Natural killer cell (primary cell): ENCODE data around the gene CCDC179. TPM values are rescaled to one million over a fixed set of nuclear protein-coding genes. Genes with fewer than 3 reads are reported as not detected.

Source experiments
- ATAC-seq, 3 donors: fragments of 150-1000 bp in 2 of 3; fragments of 200-7000 bp in 1 of 3; cut with Tn5 transposase; 1 replicate in 1 of 3; 2 replicates in 2 of 3; pipeline ENCODE4 v1.10.0; 2021; ENCODE audit warnings: mild to moderate bottlenecking in 2 of 3, moderate library complexity in 2 of 3
- DNase-seq, 2 donors: peaks; one replicate each; pipeline versions ENCODE4 v3.0.0 to v3.0.0-alpha.2; 2013 to 2021; ENCODE audit warnings: mixed read lengths in 1 of 2
- H3K27ac ChIP-seq: one replicate; pipeline ENCODE4 v1.5.1; 2013; ENCODE audit warnings: mild to moderate bottlenecking, low read length
- H3K27me3 ChIP-seq: one replicate; pipeline ENCODE4 v1.6.1; 2013; ENCODE audit warnings: low read length; ENCODE audit not compliant: control insufficient read depth, insufficient read depth
- H3K36me3 ChIP-seq: one replicate; pipeline ENCODE4 v1.6.1; 2013; ENCODE audit warnings: low read length; ENCODE audit not compliant: control insufficient read depth, insufficient read depth
- H3K4me1 ChIP-seq: one replicate; pipeline ENCODE4 v1.6.1; 2013; ENCODE audit warnings: low read length; ENCODE audit not compliant: control insufficient read depth, insufficient read depth
- H3K4me3 ChIP-seq: one replicate; pipeline ENCODE4 v1.5.1; 2013; ENCODE audit warnings: low read length
- H3K9me3 ChIP-seq: one replicate; pipeline ENCODE4 v1.6.1; 2013; ENCODE audit warnings: low read length; ENCODE audit not compliant: control insufficient read depth, insufficient read depth
- H3K27ac Mint-ChIP-seq, 2 donors: one replicate each; pipeline ENCODE4 v1.8.0; 2022; ENCODE audit warnings: mild to moderate bottlenecking in 2 of 2, mixed read lengths in 2 of 2, moderate library complexity in 1 of 2
- H3K27me3 Mint-ChIP-seq, 2 donors: one replicate each; pipeline ENCODE4 v1.8.0; 2022; ENCODE audit warnings: low read depth in 2 of 2, mixed read lengths in 2 of 2
- H3K36me3 Mint-ChIP-seq: one replicate; pipeline ENCODE4 v1.8.0; 2022; ENCODE audit warnings: mixed read lengths
- H3K4me1 Mint-ChIP-seq, 2 donors: one replicate each; pipeline ENCODE4 v1.8.0; 2022; ENCODE audit warnings: mixed read lengths in 2 of 2
- H3K4me3 Mint-ChIP-seq: one replicate; pipeline ENCODE4 v1.8.0; 2022; ENCODE audit warnings: mild to moderate bottlenecking, moderate library complexity, mixed read lengths
- H3K9me3 Mint-ChIP-seq, 2 donors: one replicate each; pipeline ENCODE4 v1.8.0; 2022; ENCODE audit warnings: mixed read lengths in 2 of 2
- CTCF ChIP-seq: fragments of 200-600 bp; IDR thresholded peaks from one replicate; pipeline ENCODE4 v1.8.0; 2022; ENCODE audit warnings: antibody characterized with exemption
- WGBS: methylation state at CpG from one replicate; pipeline ENCODE4 v1.1.7; 2013; ENCODE audit warnings: missing lambda C conversion rate; ENCODE audit not compliant: insufficient coverage; 5-methylcytosine and 5-hydroxymethylcytosine counted together
- intact Hi-C: fragments of 100-400 bp; cut with micrococcal nuclease; formaldehyde crosslinking; loops from one replicate; pipeline ENCODE4 v1.14.2; 2022
- total RNA-seq, 4 donors: library from RNA; stranded (reverse); fragments of 120-200 nt in 1 of 4; gene quantifications; one replicate each; pipeline versions ENCODE4 v1.2.3 to v1.2.4, GENCODE V29; 2013 to 2022

CCDC179 gene
- total RNA-seq = not detected
- not detected for total RNA-seq (2013)

- H3K36me3 Mint-ChIP-seq = no peaks in the 10 kb centered on the region
- H3K27ac ChIP-seq = no peak within 1 kb of the TSS
- no peak within 1 kb of the TSS for H3K4me3 ChIP-seq
- intact Hi-C loops = no loop called here
- ATAC-seq (no peak), DNase-seq (no peak)
- no peaks in the 10 kb centered on the region for H3K36me3 ChIP-seq
- H3K27me3 Mint-ChIP-seq = no peaks in the 10 kb centered on the region
- H3K4me1 ChIP-seq = no peaks in the 10 kb centered on the region
- no peak within 1 kb of the TSS for H3K4me3 Mint-ChIP-seq
- no peak within 1 kb of the TSS for H3K27ac Mint-ChIP-seq
- no peaks in the 10 kb centered on the region for H3K27me3 ChIP-seq
- no peaks in the 10 kb centered on the region for H3K9me3 Mint-ChIP-seq
- H3K4me1 Mint-ChIP-seq = no peaks in the 10 kb centered on the region
- TF ChIP-seq CTCF = no peak
- no peaks in the 10 kb centered on the region for H3K9me3 ChIP-seq
- WGBS = 94% methylated on average over 4 of the region's 4 CpGs
Measured at GRCh38 chr11:22860241-22860640, at the start of gene CCDC179. Gene CCDC179 (minus strand): TSS chr11:22860474. CDS start chr11:22860421, 53 bp downstream.

DNA sequence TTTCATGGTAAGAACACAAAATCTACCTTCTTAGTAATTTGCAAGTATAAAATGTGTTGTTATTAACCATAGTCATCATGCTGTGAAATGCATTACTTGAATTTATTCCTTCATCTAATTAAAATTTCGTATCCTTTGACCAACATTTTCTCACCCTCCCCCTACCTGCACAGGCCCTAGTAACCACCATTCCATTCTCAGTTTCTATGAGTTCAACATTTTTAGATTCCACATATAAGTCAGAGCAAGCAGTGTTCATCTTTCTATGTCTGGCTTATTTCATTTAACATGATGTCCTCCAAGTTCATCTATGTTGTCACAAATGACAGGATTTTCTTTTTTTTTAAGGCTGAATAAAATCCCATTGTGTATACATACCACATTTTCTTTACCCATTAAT is 43.5 kb upstream of the CCDC179 start:
- peaks cover 4% of the 10 kb centered on the region for H3K9me3 ChIP-seq
- no peaks in the 10 kb centered on the region for H3K36me3 Mint-ChIP-seq
- H3K27ac Mint-ChIP-seq = no peak overlapping the region
- no peaks in the 10 kb centered on the region for H3K27me3 Mint-ChIP-seq
- no peak overlapping the region for H3K4me3 ChIP-seq
- H3K36me3 ChIP-seq = no peaks in the 10 kb centered on the region
- no peak overlapping the region for H3K4me3 Mint-ChIP-seq
- WGBS = 65% methylated on average over 1 of the region's 1 CpG
- DNase-seq (no peak), ATAC-seq (no peak)
- H3K9me3 Mint-ChIP-seq = peaks cover 7 to 8% of the 10 kb centered on the region in 2 donors
- no peak overlapping the region for H3K27ac ChIP-seq
- no peaks in the 10 kb centered on the region for H3K4me1 Mint-ChIP-seq
- H3K4me1 ChIP-seq = no peaks in the 10 kb centered on the region
- no peaks in the 10 kb centered on the region for H3K27me3 ChIP-seq
- TF ChIP-seq CTCF = no peak
- intact Hi-C loops = no loop called here

DNA sequence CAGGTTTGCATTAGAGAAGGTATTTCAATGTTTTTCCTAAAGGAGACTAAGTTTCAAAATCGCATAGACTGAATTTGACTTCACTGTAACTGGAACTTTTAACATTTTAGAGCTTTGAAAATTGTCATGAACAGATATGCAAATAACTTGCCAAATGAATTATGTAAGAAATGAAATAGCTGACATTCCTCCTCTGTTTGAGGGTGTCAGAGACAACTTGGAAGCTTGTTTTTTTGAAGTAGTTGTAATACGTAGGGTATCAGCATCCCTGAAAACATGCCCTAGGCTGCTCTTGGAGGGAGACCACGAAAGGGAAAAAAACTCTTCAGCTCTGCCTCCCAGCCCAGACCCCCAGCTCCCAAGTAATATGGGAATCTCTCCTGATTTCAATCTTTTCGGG is 41.3 kb upstream of the CCDC179 start:
- peaks cover 6 to 8% of the 10 kb centered on the region in 2 donors for H3K9me3 Mint-ChIP-seq
- Histone ChIP-seq H3K36me3 (no peaks in the 10 kb centered on the region), H3K9me3 (no peaks in the 10 kb centered on the region), H3K27me3 (no peaks in the 10 kb centered on the region), H3K4me3 (no peak overlapping the region), H3K4me1 (no peaks in the 10 kb centered on the region), H3K27ac (no peak overlapping the region)
- H3K27me3 Mint-ChIP-seq = no peaks in the 10 kb centered on the region
- H3K4me1 Mint-ChIP-seq = no peaks in the 10 kb centered on the region
- WGBS = 73% methylated on average over 4 of the region's 4 CpGs
- DNase-seq (no peak), ATAC-seq (no peak)
- intact Hi-C loops = no loop called here
- no peak overlapping the region for H3K4me3 Mint-ChIP-seq
- no peak overlapping the region for H3K27ac Mint-ChIP-seq
- H3K36me3 Mint-ChIP-seq = no peaks in the 10 kb centered on the region
- TF ChIP-seq CTCF = no peak

- H3K27me3 ChIP-seq = no peaks in the 10 kb centered on the region
Measured at GRCh38 chr11:22900764-22901486, 40.7 kb upstream of the CCDC179 start.

More at GRCh38 chr11:22900764-22901486, 40.7 kb upstream of the CCDC179 start:
- H3K27ac ChIP-seq = no peak overlapping the region
- H3K4me1 ChIP-seq = no peaks in the 10 kb centered on the region
- Mint-ChIP-seq H3K4me3 (no peak overlapping the region), H3K4me1 (no peaks in the 10 kb centered on the region), H3K36me3 (no peaks in the 10 kb centered on the region), H3K27me3 (no peaks in the 10 kb centered on the region), H3K9me3 (peaks cover 5 to 6% of the 10 kb centered on the region in 2 donors), H3K27ac (no peak overlapping the region)
- no peaks in the 10 kb centered on the region for H3K9me3 ChIP-seq
- ATAC-seq = no peak
- no peak for TF ChIP-seq CTCF
- H3K4me3 ChIP-seq = no peak overlapping the region
- no peak for DNase-seq
- H3K36me3 ChIP-seq = no peaks in the 10 kb centered on the region
- intact Hi-C loops = no loop called here
